Lower lobe of right lung (tissue), 2 donors: ENCODE data around the gene ITIH5. TPM values are rescaled to one million over a fixed set of nuclear protein-coding genes. Genes with fewer than 3 reads are reported as not detected.

ENCODE experiments used
- ATAC-seq, 2 donors: fragments of 200-7000 bp; cut with Tn5 transposase; one replicate each; pipeline ENCODE4 v1.9.1; 2020 to 2022; ENCODE audit warnings: mild to moderate bottlenecking in 2 of 2, moderate library complexity in 2 of 2
- DNase-seq: peaks from one replicate; pipeline ENCODE4 v3.0.0-alpha.2; 2020
- H3K27ac ChIP-seq: fragments of 200-600 bp; one replicate; pipeline ENCODE4 v1.8.0; 2022
- H3K27me3 ChIP-seq: fragments of 200-600 bp; one replicate; pipeline ENCODE4 v1.8.0; 2022; ENCODE audit warnings: low read depth
- H3K36me3 ChIP-seq: fragments of 200-600 bp; one replicate; pipeline ENCODE4 v1.8.0; 2022; ENCODE audit warnings: mild to moderate bottlenecking
- H3K4me1 ChIP-seq: fragments of 200-600 bp; one replicate; pipeline ENCODE4 v1.8.0; 2022
- H3K4me3 ChIP-seq: fragments of 200-600 bp; one replicate; pipeline ENCODE4 v1.8.0; 2022; ENCODE audit warnings: mild to moderate bottlenecking
- H3K9me3 ChIP-seq: fragments of 200-600 bp; one replicate; pipeline ENCODE4 v1.8.0; 2022
- CTCF ChIP-seq: fragments of 200-600 bp; IDR thresholded peaks from one replicate; pipeline ENCODE4 v1.8.0; 2022; ENCODE audit warnings: antibody characterized with exemption, mild to moderate bottlenecking
- intact Hi-C: fragments of 100-400 bp; cut with DNase I; formaldehyde crosslinking; loops from one replicate; pipeline ENCODE4 v1.11.0; 2022
- total RNA-seq: library from RNA; stranded (reverse); fragmentation: NEBNext Ultra II Directional; extraction: Animal tissue kit (Norgen Biotek cat#: 25700); gene quantifications from one replicate; pipeline ENCODE4 v1.2.1, GENCODE V29; 2021
- donor health status: DM: no; HTN: yes; CAD: no; lungs with severe emphysema.

ITIH5 gene
- total RNA-seq, 1 donor from 2014 or later: 14.8 TPM

GRCh38 chr10:7587168-7587864 lies 79.5 kb downstream of the ITIH5 start:
- no peaks in the 10 kb centered on the region for H3K9me3 ChIP-seq
- H3K36me3 ChIP-seq: no peaks in the 10 kb centered on the region
- no peaks in the 10 kb centered on the region for H3K27me3 ChIP-seq
- H3K4me3 ChIP-seq: no peak overlapping the region
- ATAC-seq (no peak), DNase-seq (no peak)
- no peak overlapping the region for H3K27ac ChIP-seq
- intact Hi-C loops: no loop called here
- TF ChIP-seq CTCF: no peak
- no peaks in the 10 kb centered on the region for H3K4me1 ChIP-seq

GRCh38 chr10:7585228-7585627 lies 81.5 kb downstream of the ITIH5 start:
- DNase-seq (no peak), ATAC-seq (no peak)
- no peak for TF ChIP-seq CTCF
- H3K36me3 ChIP-seq: no peaks in the 10 kb centered on the region
- H3K27me3 ChIP-seq: no peaks in the 10 kb centered on the region
- H3K9me3 ChIP-seq: no peaks in the 10 kb centered on the region
- no peak overlapping the region for H3K27ac ChIP-seq
- no peaks in the 10 kb centered on the region for H3K4me1 ChIP-seq
- intact Hi-C loops: no loop called here
- H3K4me3 ChIP-seq: no peak overlapping the region

- no peaks in the 10 kb centered on the region for H3K9me3 ChIP-seq
- no peaks in the 10 kb centered on the region for H3K27me3 ChIP-seq
- no peak overlapping the region for H3K27ac ChIP-seq
- H3K36me3 ChIP-seq: no peaks in the 10 kb centered on the region
- H3K4me3 ChIP-seq: no peak overlapping the region
- intact Hi-C loops: no loop called here
- ATAC-seq (no peak), DNase-seq (no peak)
- TF ChIP-seq CTCF: no peak
- no peaks in the 10 kb centered on the region for H3K4me1 ChIP-seq
Measured at GRCh38 chr10:7583626-7584025, 83.1 kb downstream of the ITIH5 start.

- H3K36me3 ChIP-seq: no peaks in the 10 kb centered on the region
- no peaks in the 10 kb centered on the region for H3K4me1 ChIP-seq
- no peaks in the 10 kb centered on the region for H3K27me3 ChIP-seq
- H3K9me3 ChIP-seq: no peaks in the 10 kb centered on the region
- H3K4me3 ChIP-seq: no peak overlapping the region
- intact Hi-C loops: no loop called here
- H3K27ac ChIP-seq: no peak overlapping the region
- no peak for TF ChIP-seq CTCF
- no peak for ATAC-seq
- no peak for DNase-seq
Measured at GRCh38 chr10:7580520-7580919, 86.2 kb downstream of the ITIH5 start.

- no peak for ATAC-seq
- no peaks in the 10 kb centered on the region for H3K9me3 ChIP-seq
- no peak for TF ChIP-seq CTCF
Measured at GRCh38 chr10:7579681-7580080, 87.1 kb downstream of the ITIH5 start.

More at GRCh38 chr10:7579681-7580080, 87.1 kb downstream of the ITIH5 start:
- Histone ChIP-seq H3K4me3 (no peak overlapping the region), H3K27ac (no peak overlapping the region), H3K4me1 (no peaks in the 10 kb centered on the region), H3K36me3 (no peaks in the 10 kb centered on the region), H3K27me3 (no peaks in the 10 kb centered on the region)
- no peak for DNase-seq
- intact Hi-C loops: no loop called here
